NK-92 treated with Interleukin-12 subunit alpha and Interleukin-12 subunit beta, amount 100 ng/mL, for 24 hours (cell line): ENCODE results near the gene SRRM2.

ENCODE experiments used
- DNase-seq: peaks from one replicate; lab custom pipeline; 2025; lab: John Stamatoyannopoulos, UW

The SRRM2 gene

GRCh38 chr16:2752035-2752849 is at the start of gene SRRM2:
TSS of gene SRRM2 (plus strand) at chr16:2752638. CDS start at chr16:2756365, 3,727 bp downstream.
- peak; percentile 94 for DNase-seq

GRCh38 chr16:2702871-2703745 is 49.3 kb upstream of the SRRM2 start:
- no peak for DNase-seq

- DNase-seq: no peak
Measured at GRCh38 chr16:2704166-2704982, 48.1 kb upstream of the SRRM2 start.

- no peak for DNase-seq
Measured at GRCh38 chr16:2704983-2705275, 47.5 kb upstream of the SRRM2 start.

- no peak for DNase-seq
Measured at GRCh38 chr16:2705351-2705750, 47.1 kb upstream of the SRRM2 start.

GRCh38 chr16:2706085-2706484 is 46.4 kb upstream of the SRRM2 start:
- DNase-seq: no peak

GRCh38 chr16:2706611-2707311 is 45.7 kb upstream of the SRRM2 start:
- no peak for DNase-seq

- no peak for DNase-seq
Measured at GRCh38 chr16:2707368-2708289, 44.8 kb upstream of the SRRM2 start.

GRCh38 chr16:2708290-2708639 is 44.2 kb upstream of the SRRM2 start:
- no peak for DNase-seq

- DNase-seq: no peak
Measured at GRCh38 chr16:2708955-2709587, 43.4 kb upstream of the SRRM2 start.

GRCh38 chr16:2709588-2709984 is 42.9 kb upstream of the SRRM2 start:
- no peak for DNase-seq

GRCh38 chr16:2710021-2710710 is 42.3 kb upstream of the SRRM2 start:
- DNase-seq: no peak

- DNase-seq: no peak
Measured at GRCh38 chr16:2710711-2711231, 41.7 kb upstream of the SRRM2 start.

GRCh38 chr16:2711370-2712062 is 40.9 kb upstream of the SRRM2 start:
- no peak for DNase-seq

- DNase-seq: no peak
Measured at GRCh38 chr16:2712063-2712441, 40.4 kb upstream of the SRRM2 start.

- DNase-seq: no peak
Measured at GRCh38 chr16:2712546-2712945, 39.9 kb upstream of the SRRM2 start.

GRCh38 chr16:2713523-2713922 is 38.9 kb upstream of the SRRM2 start:
- DNase-seq: no peak

- DNase-seq: no peak
Measured at GRCh38 chr16:2713985-2714774, 38.3 kb upstream of the SRRM2 start.
